ENCODE data around the gene SEMA5B.

The SEMA5B gene

DNA sequence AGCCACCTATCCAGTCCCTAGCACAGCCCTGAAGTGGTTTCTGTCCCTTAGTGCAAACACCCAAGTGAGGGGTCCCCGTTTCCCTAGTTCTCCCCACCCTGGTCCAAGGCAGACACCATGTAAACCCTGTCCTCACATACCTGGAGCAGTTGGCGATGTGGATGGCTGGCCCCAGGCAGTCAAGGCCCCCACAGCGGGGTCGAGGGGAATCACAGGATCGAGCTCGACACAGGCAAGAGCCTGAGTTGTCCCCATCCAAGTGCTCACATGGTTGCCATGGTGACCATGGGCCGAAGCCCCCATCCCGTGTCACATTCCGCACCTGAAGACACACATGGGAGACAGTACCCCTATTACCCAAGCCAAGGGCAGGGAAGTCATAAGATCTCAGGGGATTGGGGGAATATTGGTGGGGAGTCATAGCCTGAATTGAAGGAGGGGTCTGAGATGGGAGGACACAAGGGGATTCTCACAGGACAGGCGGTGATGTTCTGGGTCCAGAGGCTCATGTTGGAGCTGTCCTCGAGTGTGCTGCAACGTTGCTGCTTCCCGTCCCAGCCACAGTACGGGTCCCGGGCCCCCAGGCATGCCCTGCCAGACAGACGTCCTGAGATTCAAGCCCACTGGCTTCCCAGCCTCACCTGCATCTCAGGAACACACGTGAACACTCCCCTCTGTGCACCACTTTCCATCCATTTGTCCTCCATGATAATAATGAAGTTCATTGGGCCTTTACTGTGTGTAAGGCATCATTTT is 112.1 kb downstream of the SEMA5B start:
- TF ChIP-seq NFIC (IDR thresholded peaks at IDR 0.05) (no peak), CEBPB (IDR thresholded peaks at IDR 0.05) (no peak), RAD21 (IDR thresholded peaks at IDR 0.05; ENCODE audit: low read depth) (no peak), EP300 (IDR thresholded peaks at IDR 0.05; ENCODE audit: borderline replicate concordance) (no peak), REST (IDR thresholded peaks at IDR 0.05; ENCODE audit: low read depth) (no peak), FOXM1 (IDR thresholded peaks at IDR 0.05; ENCODE audit: borderline replicate concordance, low read depth) (no peak)
- TF ChIP-seq, protein P1, sequence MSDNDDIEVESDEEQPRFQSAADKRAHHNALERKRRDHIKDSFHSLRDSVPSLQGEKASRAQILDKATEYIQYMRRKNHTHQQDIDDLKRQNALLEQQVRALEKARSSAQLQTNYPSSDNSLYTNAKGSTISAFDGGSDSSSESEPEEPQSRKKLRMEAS (IDR thresholded peaks at IDR 0.05): no peak

- TF ChIP-seq NFIC (IDR thresholded peaks at IDR 0.05) (no peak), TEAD4 (IDR thresholded peaks at IDR 0.05) (no peak), TCF12 (IDR thresholded peaks at IDR 0.05; ENCODE audit: low read depth) (no peak), FOXM1 (IDR thresholded peaks at IDR 0.05; ENCODE audit: borderline replicate concordance, low read depth) (no peak), EP300 (IDR thresholded peaks at IDR 0.05; ENCODE audit: borderline replicate concordance) (no peak), ZBTB7A (IDR thresholded peaks at IDR 0.05; ENCODE audit: low read depth) (no peak), CEBPB (IDR thresholded peaks at IDR 0.05) (no peak), TAF1 (IDR thresholded peaks at IDR 0.05; ENCODE audit: low read depth) (no peak), EGR1 (IDR thresholded peaks at IDR 0.05) (no peak), REST (IDR thresholded peaks at IDR 0.05; ENCODE audit: low read depth) (no peak)
These were observed 113.9 kb downstream of the SEMA5B start for GRCh38 chr3:122913539-122914100.

DNA sequence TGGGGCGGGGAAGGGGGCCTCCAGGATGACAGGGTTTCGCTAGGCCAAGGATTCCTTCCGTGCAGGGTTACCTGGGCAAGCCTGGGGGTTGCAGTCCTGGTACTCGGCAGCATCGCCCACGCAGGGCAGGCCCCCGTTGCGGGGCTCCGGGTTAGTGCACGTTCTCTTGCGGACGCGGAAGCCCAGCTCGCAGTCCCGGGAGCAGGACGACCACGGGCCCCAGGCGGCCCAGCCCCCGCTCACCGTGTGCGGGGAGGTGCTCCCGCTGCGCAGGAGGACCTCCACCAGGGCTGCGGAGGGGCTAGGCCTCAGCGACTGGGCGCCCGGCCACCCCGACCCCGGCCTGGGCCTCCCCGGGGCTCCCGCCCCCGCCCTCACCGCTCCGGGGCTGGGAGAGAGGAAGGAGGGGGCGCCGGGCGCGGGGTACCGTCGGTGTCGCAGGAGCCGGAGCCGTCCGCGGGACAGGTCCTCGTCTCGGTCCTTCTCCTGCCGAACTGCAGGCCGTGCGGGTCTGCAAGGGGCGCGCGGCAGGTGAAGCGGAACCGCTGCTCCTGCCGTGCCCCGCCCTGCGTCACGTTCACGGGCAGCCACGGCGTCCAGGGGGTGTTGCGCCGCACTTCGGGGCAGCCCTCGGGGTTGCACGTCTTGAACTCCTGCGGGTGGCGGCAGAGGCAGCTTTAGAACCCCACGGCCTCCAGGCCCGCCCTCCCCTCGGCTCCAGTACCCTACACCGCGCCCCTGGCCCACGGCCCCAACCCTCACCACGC is 114.6 kb downstream of the SEMA5B start:
- no peak for TF ChIP-seq EP300 (IDR thresholded peaks at IDR 0.05; ENCODE audit: borderline replicate concordance)
- TF ChIP-seq NFIC (IDR thresholded peaks at IDR 0.05): no peak
- TF ChIP-seq TAF1 (IDR thresholded peaks at IDR 0.05; ENCODE audit: low read depth): no peak
- no peak for TF ChIP-seq TCF12 (IDR thresholded peaks at IDR 0.05; ENCODE audit: low read depth)
- TF ChIP-seq, protein P2, sequence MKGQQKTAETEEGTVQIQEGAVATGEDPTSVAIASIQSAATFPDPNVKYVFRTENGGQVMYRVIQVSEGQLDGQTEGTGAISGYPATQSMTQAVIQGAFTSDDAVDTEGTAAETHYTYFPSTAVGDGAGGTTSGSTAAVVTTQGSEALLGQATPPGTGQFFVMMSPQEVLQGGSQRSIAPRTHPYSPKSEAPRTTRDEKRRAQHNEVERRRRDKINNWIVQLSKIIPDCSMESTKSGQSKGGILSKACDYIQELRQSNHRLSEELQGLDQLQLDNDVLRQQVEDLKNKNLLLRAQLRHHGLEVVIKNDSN (IDR thresholded peaks at IDR 0.05): no peak
- TF ChIP-seq ZBTB7A (IDR thresholded peaks at IDR 0.05; ENCODE audit: low read depth): no peak
- no peak for TF ChIP-seq RAD21 (IDR thresholded peaks at IDR 0.05; ENCODE audit: low read depth)
- TF ChIP-seq TEAD4 (IDR thresholded peaks at IDR 0.05): no peak
- TF ChIP-seq FOXM1 (IDR thresholded peaks at IDR 0.05; ENCODE audit: borderline replicate concordance, low read depth): no peak
- TF ChIP-seq CREB1 (IDR thresholded peaks at IDR 0.05; ENCODE audit: low read depth): no peak

- TF ChIP-seq, protein P1 (IDR thresholded peaks at IDR 0.05): no peak
- no peak for TF ChIP-seq TAF1 (IDR thresholded peaks at IDR 0.05; ENCODE audit: low read depth)
- TF ChIP-seq EGR1 (IDR thresholded peaks at IDR 0.05): no peak
These were observed 115.7 kb downstream of the SEMA5B start for GRCh38 chr3:122911901-122912300.

DNA sequence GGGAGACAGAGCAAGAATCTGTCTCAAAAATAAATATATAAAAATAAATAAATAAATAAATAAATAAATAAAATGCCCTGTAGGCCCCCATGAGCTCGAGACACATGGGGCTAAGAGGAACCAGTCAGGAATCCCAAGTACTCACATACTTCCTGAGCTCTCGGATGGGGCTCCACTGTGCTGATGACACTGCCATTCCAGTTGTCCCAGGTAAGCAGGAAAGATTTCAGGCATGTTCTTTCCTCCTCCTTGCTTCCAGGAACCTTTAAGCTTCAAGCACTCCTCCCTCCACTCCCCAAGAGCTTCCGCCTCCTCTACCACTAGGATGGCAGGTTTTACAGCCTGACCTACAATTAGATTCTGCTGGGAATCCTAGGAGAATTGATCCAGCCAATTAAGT is 119.3 kb downstream of the SEMA5B start:
- TF ChIP-seq, protein P1 (IDR thresholded peaks at IDR 0.05): no peak
- TF ChIP-seq NFIC (IDR thresholded peaks at IDR 0.05) (no peak), CEBPB (IDR thresholded peaks at IDR 0.05) (no peak), YY1 (IDR thresholded peaks at IDR 0.05; ENCODE audit: low read depth) (no peak), FOXM1 (IDR thresholded peaks at IDR 0.05; ENCODE audit: borderline replicate concordance, low read depth) (no peak), TEAD4 (IDR thresholded peaks at IDR 0.05) (no peak), EP300 (IDR thresholded peaks at IDR 0.05; ENCODE audit: borderline replicate concordance) (no peak), TCF12 (IDR thresholded peaks at IDR 0.05; ENCODE audit: low read depth) (no peak), EGR1 (IDR thresholded peaks at IDR 0.05) (no peak), TAF1 (IDR thresholded peaks at IDR 0.05; ENCODE audit: low read depth) (no peak), ZBTB7A (IDR thresholded peaks at IDR 0.05; ENCODE audit: low read depth) (no peak), RAD21 (IDR thresholded peaks at IDR 0.05; ENCODE audit: low read depth) (no peak), REST (IDR thresholded peaks at IDR 0.05; ENCODE audit: low read depth) (no peak), CREB1 (IDR thresholded peaks at IDR 0.05; ENCODE audit: low read depth) (no peak)
- TF ChIP-seq, protein P2 (IDR thresholded peaks at IDR 0.05): no peak

All from Ishikawa (cell line).